AG20443 (cell line): Measurements from ENCODE around the gene STPG2.

Experiments used
- DNase-seq: peaks from one replicate; pipeline ENCODE4 v3.0.0; 2012; ENCODE audit warnings: low spot score, mixed read lengths

The STPG2 gene

DNA sequence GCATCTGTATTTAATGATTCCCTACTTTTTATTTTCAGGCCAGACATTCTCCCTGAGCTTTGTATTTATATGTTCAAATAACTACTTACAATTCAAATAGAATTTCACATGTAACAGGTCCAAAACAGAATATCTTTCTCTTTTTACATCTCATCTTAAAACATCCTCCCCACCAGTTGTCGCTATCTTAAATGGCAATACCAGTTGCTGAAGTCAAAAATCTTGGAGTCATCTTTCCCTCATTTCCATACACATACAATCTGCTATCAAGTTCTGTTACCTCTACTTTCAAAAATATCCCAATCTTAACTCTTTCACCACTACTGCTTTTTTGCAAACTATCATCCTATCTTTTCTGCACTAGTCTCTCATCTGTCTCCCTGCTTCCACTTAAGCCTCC is 330.5 kb downstream of the STPG2 start:
- DNase-seq: no peak

DNA sequence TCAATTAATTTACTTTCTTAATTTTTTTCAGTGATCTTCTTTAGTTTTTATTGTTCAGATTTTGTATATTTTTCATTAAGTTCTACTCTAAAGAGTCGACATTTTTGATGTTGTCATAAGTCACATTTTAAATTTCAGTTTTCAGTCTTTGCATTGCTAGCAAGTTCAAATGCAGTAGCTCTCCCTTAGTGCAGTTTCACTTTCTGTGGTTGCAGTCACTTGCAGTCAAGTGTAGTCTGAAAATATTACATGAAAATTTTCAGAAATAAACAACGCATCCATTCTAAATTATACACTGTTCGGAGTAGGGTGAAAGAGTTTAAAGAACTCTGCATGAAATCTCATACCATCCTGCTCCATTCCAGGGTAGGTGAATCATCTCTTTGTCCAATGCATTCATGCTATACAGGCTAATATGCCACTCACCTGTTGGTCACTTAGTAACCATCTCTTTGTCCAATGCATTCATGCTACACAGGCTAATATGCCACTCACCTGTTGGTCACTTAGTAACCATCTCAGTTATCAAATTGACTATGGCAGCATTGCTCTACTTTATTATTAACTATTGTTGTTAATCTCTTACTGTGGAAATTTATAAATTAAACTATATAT is 356.9 kb downstream of the STPG2 start:
- no peak for DNase-seq

DNA sequence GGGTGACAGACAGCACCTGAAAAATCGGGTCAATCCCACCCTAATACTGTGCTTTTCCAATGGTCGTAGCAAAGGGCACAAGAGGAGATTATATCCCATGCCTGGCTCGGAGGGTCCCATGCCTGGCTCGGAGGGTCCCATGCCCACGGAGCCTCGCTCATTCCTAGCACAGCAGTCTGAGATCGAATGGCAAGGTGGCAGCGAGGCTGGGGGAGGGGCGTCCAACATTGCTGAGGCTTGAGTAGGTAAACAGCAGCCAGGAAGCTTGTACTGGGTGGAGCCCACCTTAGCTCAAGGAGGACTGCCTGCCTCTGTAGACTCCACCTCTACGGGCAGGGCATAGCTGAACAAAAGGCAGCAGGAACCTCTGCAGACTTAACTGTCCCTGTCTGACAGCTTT is 365.1 kb downstream of the STPG2 start:
- DNase-seq: no peak

DNA sequence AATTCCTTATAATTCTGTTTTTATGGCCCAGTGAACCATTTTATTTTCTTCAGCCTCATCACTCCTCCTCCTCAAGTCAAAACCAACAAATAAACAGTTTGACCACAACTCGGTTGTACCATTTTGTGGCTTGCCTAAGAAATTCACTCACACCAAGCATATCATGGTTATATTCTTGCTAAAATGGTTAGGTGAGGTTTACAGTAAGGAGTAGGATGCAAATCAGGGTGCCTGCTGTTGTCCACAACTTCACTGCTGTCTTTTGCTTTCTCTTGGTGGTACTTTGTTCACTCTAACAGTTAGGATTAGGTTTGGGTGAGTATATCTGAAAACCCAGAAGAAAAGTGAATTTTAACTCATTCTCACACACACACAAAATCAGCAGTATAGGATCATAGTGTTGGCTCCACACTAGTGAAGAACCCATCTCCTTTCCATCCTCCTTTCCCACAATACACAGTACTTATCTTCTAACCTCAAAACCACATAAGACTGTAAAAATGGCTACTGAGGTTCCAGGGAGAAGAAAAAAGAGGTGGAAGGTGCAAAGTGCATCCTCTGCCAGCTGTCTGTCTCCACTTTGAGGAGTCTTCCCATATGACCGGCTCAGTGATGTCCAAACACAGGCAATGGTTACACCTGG is 368.8 kb downstream of the STPG2 start:
- DNase-seq: no peak

DNA sequence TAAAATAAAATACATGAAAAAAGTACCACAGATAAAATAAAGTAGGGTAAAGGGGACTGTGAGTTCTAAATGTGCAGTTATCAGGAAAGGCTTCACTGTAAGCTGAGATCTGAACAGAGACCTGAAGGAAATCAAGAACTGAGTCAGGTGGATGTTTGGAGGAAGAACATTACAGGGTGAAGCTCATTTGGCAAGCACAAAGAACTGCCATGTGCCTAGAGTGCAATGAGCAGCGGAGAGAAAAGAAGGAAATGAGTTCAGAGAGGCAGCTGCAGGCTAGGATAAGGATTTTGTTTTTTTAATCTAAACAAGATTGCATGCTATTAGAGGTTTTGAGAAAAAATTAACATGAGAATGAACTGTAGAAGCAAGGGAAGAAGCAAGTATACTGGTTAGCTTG is 373.1 kb downstream of the STPG2 start:
- DNase-seq: no peak

DNA sequence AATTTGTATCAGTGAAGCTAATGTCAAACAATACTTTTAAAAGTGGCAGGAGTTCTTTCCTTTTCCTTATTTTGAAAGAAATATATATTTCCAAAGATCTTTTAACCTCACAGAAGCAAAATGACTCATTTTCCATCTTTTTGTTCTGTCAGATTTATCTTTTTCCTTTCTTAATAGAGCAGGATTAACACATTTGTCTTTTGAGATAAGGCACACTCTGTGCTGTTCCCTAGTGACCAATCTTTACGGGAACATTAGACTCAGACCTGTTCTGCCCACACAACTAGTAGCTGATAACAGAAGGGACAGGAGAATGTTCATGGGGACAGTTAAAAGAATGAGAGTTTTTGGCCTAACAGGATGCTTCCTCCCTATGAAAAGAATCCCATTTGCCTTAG is 381.2 kb downstream of the STPG2 start:
- no peak for DNase-seq

DNA sequence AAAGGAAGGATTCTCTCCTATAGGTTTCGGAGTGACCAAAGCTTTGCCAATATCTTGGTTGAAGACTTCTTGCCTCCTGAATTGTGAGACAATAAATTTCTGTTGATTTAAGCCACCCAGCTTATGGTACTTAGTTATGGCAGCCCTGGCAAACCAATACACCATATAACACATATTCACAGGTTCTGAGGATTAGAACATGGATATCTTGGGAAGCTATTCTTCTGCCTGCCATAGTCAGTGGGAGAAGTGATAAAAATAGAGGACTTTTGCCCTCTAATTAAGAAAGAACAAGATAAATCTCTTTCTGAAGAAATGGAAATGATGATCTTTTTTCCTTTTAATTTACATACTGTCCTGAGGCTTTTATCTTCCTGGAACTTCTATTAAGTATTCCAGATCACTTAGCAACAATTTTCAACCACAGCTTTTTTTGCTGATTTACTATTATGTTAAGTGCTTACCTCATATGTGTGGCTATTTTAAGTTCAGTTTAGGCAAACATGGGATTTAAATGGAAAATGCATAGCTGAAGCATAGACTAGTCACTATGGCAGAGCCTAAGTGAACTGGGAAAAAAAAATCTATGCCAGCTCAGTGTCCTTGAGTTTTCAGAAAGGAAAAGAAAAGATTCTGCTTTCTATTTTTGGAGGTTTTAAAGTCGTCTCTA is 381.7 kb downstream of the STPG2 start:
- DNase-seq: no peak

DNA sequence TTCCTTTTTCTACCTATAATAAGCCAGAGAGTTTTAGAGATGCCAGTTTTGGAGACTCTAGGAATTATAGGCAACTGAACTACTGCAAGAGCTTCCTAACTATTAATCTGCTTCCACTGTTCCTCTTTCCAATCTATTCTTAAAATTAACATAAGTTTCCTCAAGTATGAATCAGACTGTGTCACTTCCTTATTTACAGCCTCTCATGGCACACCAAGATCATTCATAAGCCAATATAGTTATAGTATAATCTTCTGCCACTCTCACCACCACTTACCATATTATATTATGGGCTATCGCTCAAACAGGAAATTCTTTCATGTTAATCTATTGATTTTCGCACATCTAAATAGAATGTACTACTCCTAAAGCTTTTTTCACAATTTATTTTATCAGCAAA is 383.5 kb downstream of the STPG2 start:
- DNase-seq: no peak

DNA sequence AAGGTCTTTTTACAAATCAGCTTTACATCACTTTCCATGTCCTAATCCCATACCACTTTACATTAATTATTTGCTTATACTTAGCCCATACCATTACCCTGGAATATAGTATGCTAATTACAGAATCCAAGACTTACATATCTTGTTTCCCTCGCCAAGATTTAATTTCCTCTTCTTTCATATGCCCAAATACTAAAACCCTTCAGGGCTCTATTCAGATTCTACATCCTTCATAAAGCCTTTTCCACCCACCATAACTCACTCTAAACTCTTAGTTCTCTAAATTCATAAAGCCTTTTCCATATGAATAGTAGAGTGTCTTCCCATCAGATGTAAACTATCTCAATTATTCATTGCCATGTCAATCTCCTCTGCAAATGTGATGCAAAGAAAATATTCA is 390.7 kb downstream of the STPG2 start:
- no peak for DNase-seq

DNA sequence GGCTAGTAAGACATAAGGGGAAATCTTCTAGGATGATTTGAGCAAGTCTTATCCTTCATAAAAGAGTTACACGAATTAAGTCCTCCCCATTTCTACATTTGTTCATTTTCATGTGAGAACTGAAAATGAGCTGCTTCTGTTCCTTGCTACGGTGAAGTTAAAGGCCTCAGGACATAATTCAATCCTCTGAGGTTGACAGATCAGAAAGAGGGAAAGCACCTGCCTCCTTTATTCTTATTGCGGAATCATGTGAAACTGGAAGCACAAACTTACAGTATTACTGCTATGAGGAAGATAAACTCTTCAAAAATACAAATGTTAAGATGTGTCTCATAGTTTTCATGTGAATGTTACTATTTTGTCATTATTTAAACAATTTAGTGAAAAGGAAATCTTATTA is 395.3 kb downstream of the STPG2 start:
- no peak for DNase-seq

DNA sequence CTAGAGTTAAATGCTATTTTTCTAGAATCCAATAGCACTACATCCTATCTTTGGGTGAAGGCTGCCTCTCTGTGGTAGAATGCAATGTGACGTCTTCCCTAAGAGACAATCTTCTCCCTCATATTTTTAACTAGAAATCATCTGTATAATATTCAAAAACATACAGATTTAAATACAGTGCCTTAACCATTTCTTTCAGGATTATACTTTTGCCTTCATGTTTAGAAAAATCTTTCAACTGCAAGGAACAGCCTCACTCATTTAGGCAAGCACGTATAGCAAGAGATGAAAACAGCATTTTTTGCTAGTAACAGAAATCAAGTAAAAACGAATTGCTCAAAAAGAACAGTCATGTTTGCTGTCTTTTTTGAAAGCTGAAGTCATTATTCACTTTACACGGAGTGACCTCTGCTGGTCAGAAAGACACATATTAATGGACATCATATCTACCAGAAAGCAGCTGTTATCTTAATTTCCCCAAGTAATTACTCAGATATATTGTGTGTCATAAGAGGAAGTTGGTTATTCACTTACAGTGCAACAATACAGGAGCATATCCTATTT is 422.3 kb downstream of the STPG2 start:
- DNase-seq: no peak

DNA sequence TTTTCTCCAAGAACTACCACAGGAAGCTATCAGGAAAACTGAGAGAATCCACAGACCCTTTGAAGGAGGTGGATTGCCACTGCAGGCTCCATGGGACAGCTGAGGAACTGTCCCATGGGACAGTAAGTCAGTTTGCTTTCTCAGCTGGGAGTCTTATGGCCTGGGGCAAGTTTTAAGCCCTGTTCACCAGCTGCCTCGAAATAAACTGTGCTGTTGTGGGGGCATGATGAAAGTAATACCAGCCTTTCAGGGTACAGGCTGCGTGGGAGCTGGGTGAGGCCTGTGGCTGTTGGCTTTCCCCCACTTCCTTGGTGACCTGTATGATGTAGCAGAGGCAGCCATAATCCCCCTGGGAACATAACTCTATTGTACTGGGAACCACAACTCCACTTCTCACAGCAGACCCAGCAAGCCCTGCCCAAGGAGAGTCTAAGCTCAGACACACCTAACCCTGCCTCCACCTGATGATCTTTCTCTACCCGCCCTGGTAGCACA is 452.1 kb downstream of the STPG2 start:
- DNase-seq: no peak

DNA sequence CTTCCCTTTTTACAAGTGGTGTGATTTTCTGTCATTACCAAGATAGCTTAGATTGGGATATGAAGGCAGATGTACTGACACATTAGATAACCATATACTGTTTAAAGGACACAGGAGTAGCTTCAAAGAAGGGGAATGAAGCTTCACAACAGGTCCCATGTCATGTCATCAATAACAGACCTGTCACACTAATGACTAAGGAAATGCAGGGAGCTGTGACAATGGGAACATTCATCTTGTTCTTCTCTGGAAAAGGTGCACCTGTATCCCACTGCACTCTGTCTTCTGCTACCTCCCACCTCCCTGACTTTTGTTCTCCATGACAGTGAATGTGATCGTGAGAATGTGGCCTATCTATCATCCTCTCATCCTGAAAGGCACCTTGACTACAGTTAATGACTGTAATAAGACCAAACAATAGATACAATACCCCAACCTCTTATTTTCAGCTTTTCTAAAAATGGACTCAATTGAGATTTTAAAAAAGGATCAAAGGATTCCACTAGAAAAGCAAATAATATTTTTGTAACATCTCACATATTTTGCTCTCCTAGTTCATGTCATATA is 472.5 kb downstream of the STPG2 start:
- DNase-seq: no peak

DNA sequence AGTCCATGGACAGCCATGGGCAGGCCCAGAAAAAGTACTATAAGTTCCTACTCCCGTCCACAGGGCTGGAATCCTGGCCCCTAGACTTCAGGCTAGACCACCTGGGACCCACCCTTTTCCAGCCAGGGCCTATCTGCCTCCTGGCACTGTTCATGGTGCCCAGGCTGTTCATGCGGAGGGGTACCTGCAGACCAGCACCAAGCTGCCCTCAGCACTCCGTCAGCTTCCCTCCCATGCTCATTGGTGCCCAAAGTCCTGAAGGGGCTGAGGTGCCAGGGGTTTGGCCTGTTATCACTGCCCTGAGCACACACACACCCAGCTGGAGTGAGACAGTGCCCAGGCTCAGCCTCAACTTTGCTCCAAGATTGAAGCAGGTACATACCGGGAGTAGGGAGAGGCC is 477.7 kb downstream of the STPG2 start:
- DNase-seq: no peak

DNA sequence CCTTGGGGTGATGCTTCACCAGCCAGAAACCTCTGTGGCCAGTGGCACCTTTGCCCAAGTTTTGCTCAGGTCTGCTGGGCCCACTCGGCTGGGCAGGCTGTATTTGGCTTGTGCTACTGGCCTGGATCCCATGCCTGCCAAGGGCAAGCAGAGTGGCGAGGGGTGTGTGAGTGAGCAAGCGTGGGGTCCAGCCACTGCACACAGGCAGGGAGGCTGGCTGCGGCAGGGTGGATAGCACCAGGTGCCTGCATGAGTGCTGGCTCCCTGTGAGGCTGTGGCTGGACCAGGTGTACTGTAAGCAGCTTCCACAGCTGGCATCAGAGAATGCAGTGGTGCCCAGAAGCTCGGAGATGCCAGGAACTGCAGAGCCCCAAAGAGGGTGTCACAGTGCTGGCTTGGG is 478.5 kb downstream of the STPG2 start:
- DNase-seq: no peak

DNA sequence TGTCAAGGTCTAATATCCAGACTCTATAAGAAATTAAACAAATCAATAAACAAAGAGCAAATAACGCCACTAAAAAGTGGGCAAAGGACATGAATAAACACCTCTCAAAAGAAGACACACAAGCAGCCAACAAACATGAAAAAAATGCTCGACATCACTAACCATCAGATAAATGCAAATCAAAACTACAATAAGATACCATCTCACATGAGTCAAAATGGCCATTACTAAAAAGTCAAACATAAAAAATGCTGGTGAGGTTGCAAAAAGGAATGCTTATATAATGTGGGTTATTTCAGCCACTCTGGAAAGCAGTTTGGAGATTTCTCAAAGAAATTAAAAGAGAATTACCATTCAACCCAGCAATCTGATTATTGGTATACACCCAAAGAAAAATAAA is 481.1 kb downstream of the STPG2 start:
- DNase-seq: no peak

DNA sequence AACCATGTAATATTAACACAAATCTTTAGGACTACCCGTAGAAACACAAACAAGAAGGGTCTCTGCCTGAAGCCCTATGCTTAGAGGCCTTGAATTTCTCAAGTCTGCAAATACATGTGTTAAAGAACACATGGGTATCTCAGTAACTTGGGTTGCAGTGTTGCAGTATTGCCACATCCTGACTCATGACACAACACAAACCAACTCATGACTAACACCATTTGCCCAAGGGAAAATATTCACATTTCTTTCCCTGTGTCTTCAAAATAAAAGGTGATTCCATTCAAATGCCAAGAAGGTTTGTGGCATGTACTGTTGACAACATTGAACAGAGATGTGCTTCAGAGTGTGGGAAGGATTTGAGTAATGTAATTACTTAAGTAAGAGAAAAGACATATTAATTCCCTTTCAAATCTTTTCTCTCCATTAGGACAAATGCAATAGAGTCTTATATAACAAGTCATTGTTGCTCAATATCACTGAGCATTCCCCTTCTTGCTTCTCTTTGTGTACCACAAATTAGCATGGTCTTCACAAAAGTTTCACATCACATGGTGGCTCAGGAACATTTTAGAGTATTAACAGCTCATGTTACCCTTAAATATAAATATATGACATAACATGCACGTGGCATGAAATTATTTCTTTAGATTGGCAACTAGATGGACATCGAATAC is 487.1 kb downstream of the STPG2 start:
- no peak for DNase-seq

DNA sequence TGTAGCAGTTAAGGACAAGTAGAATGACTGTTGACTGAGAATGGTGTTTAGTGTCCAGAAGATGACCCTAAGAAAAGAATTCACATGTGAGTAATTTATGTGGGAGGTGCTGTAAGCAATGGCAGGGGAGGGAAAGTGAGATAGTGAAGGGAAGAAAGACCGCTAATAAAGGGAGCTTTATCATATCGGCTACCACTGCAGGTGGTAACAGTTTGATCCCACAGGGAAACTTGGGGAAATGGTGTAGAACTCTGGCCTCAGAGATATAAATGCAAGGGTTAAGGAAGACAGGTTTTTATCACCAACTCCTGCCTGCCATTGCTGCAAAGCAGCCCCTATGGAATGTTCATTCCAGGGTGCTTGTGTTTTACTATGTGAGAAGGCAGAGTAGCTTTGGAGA is 489.6 kb downstream of the STPG2 start:
- no peak for DNase-seq

DNA sequence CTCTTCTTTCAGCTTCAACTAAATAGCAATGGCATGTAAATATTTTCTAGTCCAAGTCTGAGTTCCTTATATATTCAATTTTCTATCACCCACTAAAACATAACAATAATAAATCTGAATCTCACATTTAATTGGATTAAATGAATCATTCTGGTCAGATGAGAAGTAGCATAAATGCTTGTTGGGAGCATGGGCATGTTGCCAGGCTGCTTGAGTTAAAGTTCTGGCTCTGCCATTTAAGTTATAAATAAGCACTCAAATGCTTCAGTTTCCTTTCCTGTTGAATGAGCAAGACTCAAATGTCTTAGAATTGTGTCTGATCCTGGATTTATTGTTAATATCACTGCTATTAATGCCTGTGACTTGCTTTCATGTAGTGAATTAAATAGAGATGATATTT is 496.3 kb downstream of the STPG2 start:
- no peak for DNase-seq

DNA sequence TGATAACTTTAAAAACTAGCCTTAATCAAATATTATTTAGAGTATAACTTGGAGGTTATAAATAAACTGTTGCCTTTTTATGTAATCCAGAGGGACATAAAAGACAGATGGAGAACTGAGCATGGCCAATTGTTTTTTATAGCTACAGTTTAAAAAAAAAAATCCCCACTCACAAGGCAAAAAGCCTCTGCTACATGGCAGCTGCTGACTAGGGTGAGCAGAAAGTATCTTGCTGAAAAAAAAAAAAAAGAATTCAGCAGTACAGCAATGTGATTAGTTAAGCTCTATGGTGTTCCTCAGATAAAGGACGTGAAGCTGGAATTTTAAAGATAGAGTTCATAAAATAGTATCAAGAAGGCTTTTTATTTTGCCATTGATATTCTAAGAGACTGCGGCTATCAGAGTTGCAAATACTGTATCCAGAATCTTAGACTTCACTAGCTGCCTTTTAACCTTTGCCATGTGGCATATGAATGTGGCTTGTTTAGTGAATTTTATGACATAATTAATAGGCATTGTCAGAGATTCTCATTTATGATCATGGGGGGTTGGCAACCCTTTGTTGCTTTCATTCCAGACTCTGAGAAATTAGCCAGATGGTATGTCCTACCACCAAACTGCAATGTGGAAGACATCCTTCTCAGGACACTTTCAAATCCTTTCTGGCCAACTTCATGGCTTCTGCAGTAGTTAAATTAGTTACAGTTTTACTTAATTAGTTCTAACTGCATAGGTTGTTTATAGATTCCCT is 498.0 kb downstream of the STPG2 start:
- no peak for DNase-seq

DNA sequence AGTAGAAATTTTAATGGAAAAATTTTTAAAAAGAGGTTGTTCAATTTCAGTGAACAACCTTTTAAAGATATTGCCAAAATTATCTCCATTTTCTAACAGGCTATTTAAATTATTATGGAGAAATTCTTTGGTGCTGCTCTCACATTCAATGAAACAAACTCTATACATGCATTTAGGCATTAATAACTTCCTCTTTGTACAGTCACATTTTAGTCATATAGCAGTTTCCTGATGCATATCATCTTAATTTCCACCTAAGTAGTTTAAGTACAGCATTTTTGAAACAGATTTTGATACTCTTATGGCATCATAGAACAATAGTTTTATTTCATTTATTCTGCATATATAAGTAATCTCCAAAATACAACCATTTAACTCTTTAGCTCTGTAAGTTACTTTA is 500.1 kb downstream of the STPG2 start:
- no peak for DNase-seq

DNA sequence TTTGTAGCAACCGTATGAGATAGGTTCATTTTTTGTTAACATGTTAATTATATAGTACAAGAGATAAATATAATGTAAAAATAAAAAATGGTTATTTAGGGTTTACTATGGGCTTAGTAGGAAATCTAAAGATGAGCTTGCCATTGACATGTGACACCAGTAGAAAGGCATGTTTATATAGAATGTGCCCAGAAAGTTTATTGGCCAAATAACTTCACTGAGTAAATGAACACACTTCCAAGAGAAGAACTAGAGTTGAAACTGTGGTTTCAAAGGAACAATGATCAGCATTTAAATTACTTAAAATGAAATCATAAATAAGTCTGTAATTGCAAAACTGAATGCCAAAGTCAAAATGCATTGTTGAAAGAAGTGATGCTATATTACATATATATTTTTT is 503.3 kb downstream of the STPG2 start:
- no peak for DNase-seq
